Right lobe of liver (tissue), 4 donors: ENCODE measurements around the gene WDFY1.

Experiments used
- POLR2A ChIP-seq: fragments of 450-650 bp; IDR thresholded peaks from one replicate; pipeline ENCODE4 v1.6.1; 2017; ENCODE audit warnings: antibody characterized with exemption, mild to moderate bottlenecking
- TF ChIP-seq, protein P1 (sequence below), 4 donors: fragments of 200-600 bp in 3 of 4; fragments of 450-650 bp in 1 of 4; IDR thresholded peaks; one replicate each; pipeline versions ENCODE4 v1.5.1 to v1.8.0; 2016 to 2022; ENCODE audit warnings: antibody characterized with exemption in 4 of 4, mild to moderate bottlenecking in 2 of 4
- donor health status: DM: no; HTN: no; CAD: no.
- donor health status: DM: no; HTN: no; CAD: no.
- donor health status: DM: no; HTN: yes; CAD: no.

DNA sequence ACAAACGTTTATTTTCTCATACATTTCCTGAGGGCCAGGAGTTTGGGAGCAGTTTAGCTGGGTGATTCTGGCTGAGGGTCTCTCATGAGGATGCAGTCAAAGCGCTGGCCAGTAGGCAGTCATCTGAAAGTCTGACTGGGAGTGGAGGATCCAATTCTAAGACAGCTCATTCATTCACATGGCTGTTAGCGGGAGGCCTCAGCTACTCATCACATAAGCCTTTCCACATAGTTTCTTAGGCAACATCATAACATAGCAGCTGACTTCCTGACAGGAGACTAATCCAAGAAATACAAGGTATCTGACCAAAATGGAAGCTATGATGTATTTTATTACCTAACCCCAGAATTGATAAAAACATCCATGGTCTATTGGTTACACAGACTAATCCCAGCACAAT, 9.3 kb upstream of the WDFY1 start:
- TF ChIP-seq, protein P1, sequence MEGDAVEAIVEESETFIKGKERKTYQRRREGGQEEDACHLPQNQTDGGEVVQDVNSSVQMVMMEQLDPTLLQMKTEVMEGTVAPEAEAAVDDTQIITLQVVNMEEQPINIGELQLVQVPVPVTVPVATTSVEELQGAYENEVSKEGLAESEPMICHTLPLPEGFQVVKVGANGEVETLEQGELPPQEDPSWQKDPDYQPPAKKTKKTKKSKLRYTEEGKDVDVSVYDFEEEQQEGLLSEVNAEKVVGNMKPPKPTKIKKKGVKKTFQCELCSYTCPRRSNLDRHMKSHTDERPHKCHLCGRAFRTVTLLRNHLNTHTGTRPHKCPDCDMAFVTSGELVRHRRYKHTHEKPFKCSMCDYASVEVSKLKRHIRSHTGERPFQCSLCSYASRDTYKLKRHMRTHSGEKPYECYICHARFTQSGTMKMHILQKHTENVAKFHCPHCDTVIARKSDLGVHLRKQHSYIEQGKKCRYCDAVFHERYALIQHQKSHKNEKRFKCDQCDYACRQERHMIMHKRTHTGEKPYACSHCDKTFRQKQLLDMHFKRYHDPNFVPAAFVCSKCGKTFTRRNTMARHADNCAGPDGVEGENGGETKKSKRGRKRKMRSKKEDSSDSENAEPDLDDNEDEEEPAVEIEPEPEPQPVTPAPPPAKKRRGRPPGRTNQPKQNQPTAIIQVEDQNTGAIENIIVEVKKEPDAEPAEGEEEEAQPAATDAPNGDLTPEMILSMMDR (IDR thresholded peaks at IDR 0.05), result no peak
- TF ChIP-seq POLR2A, result no peak
